Neural progenitor cell (in vitro differentiated cells): ENCODE measurements around the gene TMCC1. TPM values are rescaled to one million over a fixed set of nuclear protein-coding genes. Genes with fewer than 3 reads are reported as not detected.
"Not testable (repeated sequence)": the region's sequence is repeated elsewhere in the genome, so short reads cannot be mapped to it uniquely, and the experiment has no call there.

Experiments
- DNase-seq: peaks from one replicate; pipeline ENCODE4 v3.0.0-alpha.2; 2016; ENCODE audit warnings: low spot score
- H2AFZ ChIP-seq: fragments of 200-600 bp; sonication (generic); replicated peaks from 2 replicates; pipeline ENCODE4 v1.6.1; 2016; ENCODE audit warnings: antibody characterized with exemption
- H3F3A ChIP-seq: fragments of 200-600 bp; sonication (generic); 2 replicates; pipeline ENCODE4 v1.6.1; 2016; ENCODE audit warnings: antibody characterized with exemption, low read depth
- H3K27ac ChIP-seq: fragments of 200-600 bp; sonication (generic); 2 replicates; pipeline ENCODE4 v1.5.1; 2016; ENCODE audit warnings: mild to moderate bottlenecking
- H3K27me3 ChIP-seq: fragments of 200-600 bp; sonication (generic); 2 replicates; pipeline ENCODE4 v1.6.1; 2016; ENCODE audit warnings: mild to moderate bottlenecking, moderate library complexity
- H3K36me3 ChIP-seq: fragments of 200-600 bp; sonication (generic); 2 replicates; pipeline ENCODE4 v1.5.1; 2016
- H3K4me1 ChIP-seq: fragments of 200-600 bp; sonication (generic); 2 replicates; pipeline ENCODE4 v1.6.1; 2016; ENCODE audit warnings: mixed run types
- H3K4me2 ChIP-seq: fragments of 200-600 bp; sonication (generic); 2 replicates; pipeline ENCODE4 v1.6.1; 2016
- H3K4me3 ChIP-seq: fragments of 200-600 bp; sonication (generic); 2 replicates; pipeline ENCODE4 v1.5.1; 2016
- H3K79me2 ChIP-seq: fragments of 200-600 bp; sonication (generic); 2 replicates; pipeline ENCODE4 v1.6.1; 2016; ENCODE audit warnings: low read depth
- H3K9ac ChIP-seq: fragments of 200-600 bp; sonication (generic); 2 replicates; pipeline ENCODE4 v1.6.1; 2016
- H3K9me3 ChIP-seq: fragments of 200-600 bp; sonication (generic); 2 replicates; pipeline ENCODE4 v1.5.1; 2016; ENCODE audit warnings: low read depth
- H4K20me1 ChIP-seq: fragments of 200-600 bp; sonication (generic); 2 replicates; pipeline ENCODE4 v1.6.1; 2016; ENCODE audit warnings: low read depth
- H3K27ac Mint-ChIP-seq: 3 replicates; pipeline ENCODE4 v1.8.0; 2021; ENCODE audit warnings: mixed read lengths
- H3K27me3 Mint-ChIP-seq: 2 replicates; pipeline ENCODE4 v1.8.0; 2022; ENCODE audit warnings: low read depth, mild to moderate bottlenecking, inconsistent platforms, moderate library complexity, mixed read lengths; ENCODE audit not compliant: insufficient read depth
- H3K36me3 Mint-ChIP-seq: 3 replicates; pipeline ENCODE4 v1.8.0; 2021; ENCODE audit warnings: mixed read lengths
- H3K4me1 Mint-ChIP-seq: 3 replicates; pipeline ENCODE4 v1.8.0; 2021; ENCODE audit warnings: mixed read lengths
- H3K4me3 Mint-ChIP-seq: 3 replicates; pipeline ENCODE4 v1.8.0; 2021; ENCODE audit warnings: mild to moderate bottlenecking, moderate library complexity, mixed read lengths
- H3K9me3 Mint-ChIP-seq: 3 replicates; pipeline ENCODE4 v1.8.0; 2020; ENCODE audit warnings: mixed read lengths
- CTCF ChIP-seq: fragments of 200-600 bp; sonication (generic); IDR thresholded peaks from 2 replicates; pipeline ENCODE4 v1.5.1; 2017; ENCODE audit warnings: antibody characterized with exemption, mild to moderate bottlenecking
- EZH2 ChIP-seq: fragments of 200-600 bp; sonication (generic); IDR thresholded peaks from 2 replicates; pipeline ENCODE4 v1.6.1; 2017; ENCODE audit warnings: antibody characterized with exemption, mild to moderate bottlenecking, moderate library complexity
- EZH2phosphoT487 ChIP-seq: fragments of 200-600 bp; sonication (generic); IDR thresholded peaks from 2 replicates; pipeline ENCODE4 v1.6.1; 2017; ENCODE audit warnings: antibody characterized with exemption
- total RNA-seq: library from RNA; depleted of rRNA; stranded (reverse); fragments of >200 nt; gene quantifications from 2 replicates; pipeline ENCODE4 v1.2.3, GENCODE V29; 2015; ENCODE audit warnings: low replicate concordance

Gene TMCC1
- total RNA-seq, 1 donor from 2014 or later, result 29.8 TPM

- peaks cover 94% of the 10 kb centered on the region for H3K79me2 ChIP-seq
- no peaks in the 10 kb centered on the region for H3K36me3 ChIP-seq
- H3K4me1 ChIP-seq, result no peaks in the 10 kb centered on the region
- H3K27ac Mint-ChIP-seq, result no peak overlapping the region
- H3K9me3 ChIP-seq, result no peaks in the 10 kb centered on the region
- no peak overlapping the region for H3K4me2 ChIP-seq
- H3K9me3 Mint-ChIP-seq, result peaks cover 4% of the 10 kb centered on the region
- no peak overlapping the region for H3K27ac ChIP-seq
- peaks cover 9% of the 10 kb centered on the region for H4K20me1 ChIP-seq
- H3K4me3 ChIP-seq, result no peak overlapping the region
- no peak overlapping the region for H2AFZ ChIP-seq
- DNase-seq, result no peak
- no peaks in the 10 kb centered on the region for H3F3A ChIP-seq
- H3K27me3 ChIP-seq, result no peaks in the 10 kb centered on the region
- H3K4me3 Mint-ChIP-seq, result no peak overlapping the region
- TF ChIP-seq EZH2 (no peak), CTCF (no peak), EZH2phosphoT487 (no peak)
- no peaks in the 10 kb centered on the region for H3K27me3 Mint-ChIP-seq
- no peaks in the 10 kb centered on the region for H3K4me1 Mint-ChIP-seq
- H3K36me3 Mint-ChIP-seq, result peaks cover 29% of the 10 kb centered on the region
- no peak overlapping the region for H3K9ac ChIP-seq
Observed at GRCh38 chr3:129881261-129881660, 12.2 kb downstream of the TMCC1 start.

DNA sequence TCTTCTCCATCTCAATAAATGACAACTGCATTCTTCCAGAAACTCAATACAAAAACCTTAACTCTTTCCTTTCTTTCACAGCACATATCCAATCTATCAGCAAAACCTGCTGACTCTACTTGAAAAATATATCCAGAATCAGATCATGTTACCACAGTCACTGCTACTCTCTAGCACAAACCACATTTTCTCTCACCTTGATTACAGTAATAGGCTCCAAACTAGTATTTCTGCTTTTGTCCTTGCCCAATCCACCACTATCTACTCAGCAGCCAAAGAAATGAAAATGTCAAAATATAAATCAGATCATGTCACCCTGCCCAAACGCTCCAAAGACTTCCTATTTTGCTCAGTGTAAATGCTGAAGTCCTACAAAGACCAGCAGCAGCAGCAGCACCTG lies 15.2 kb downstream of the TMCC1 start:
- no peaks in the 10 kb centered on the region for H3K4me1 ChIP-seq
- peaks cover 4% of the 10 kb centered on the region for H3K9me3 Mint-ChIP-seq
- no peaks in the 10 kb centered on the region for H3F3A ChIP-seq
- no peak for DNase-seq
- H3K27ac ChIP-seq, result no peak overlapping the region
- H3K27ac Mint-ChIP-seq, result no peak overlapping the region
- peaks cover 30% of the 10 kb centered on the region for H3K36me3 Mint-ChIP-seq
- peaks cover 90% of the 10 kb centered on the region for H3K79me2 ChIP-seq
- no peaks in the 10 kb centered on the region for H3K9me3 ChIP-seq
- H4K20me1 ChIP-seq, result peaks cover 9% of the 10 kb centered on the region
- no peaks in the 10 kb centered on the region for H3K27me3 Mint-ChIP-seq
- no peak overlapping the region for H3K4me3 Mint-ChIP-seq
- no peaks in the 10 kb centered on the region for H3K36me3 ChIP-seq
- H3K9ac ChIP-seq, result no peak overlapping the region
- H2AFZ ChIP-seq, result no peak overlapping the region
- H3K4me3 ChIP-seq, result no peak overlapping the region
- no peaks in the 10 kb centered on the region for H3K4me1 Mint-ChIP-seq
- TF ChIP-seq EZH2phosphoT487 (no peak), CTCF (no peak), EZH2 (no peak)
- H3K27me3 ChIP-seq, result no peaks in the 10 kb centered on the region
- H3K4me2 ChIP-seq, result no peak overlapping the region

DNA sequence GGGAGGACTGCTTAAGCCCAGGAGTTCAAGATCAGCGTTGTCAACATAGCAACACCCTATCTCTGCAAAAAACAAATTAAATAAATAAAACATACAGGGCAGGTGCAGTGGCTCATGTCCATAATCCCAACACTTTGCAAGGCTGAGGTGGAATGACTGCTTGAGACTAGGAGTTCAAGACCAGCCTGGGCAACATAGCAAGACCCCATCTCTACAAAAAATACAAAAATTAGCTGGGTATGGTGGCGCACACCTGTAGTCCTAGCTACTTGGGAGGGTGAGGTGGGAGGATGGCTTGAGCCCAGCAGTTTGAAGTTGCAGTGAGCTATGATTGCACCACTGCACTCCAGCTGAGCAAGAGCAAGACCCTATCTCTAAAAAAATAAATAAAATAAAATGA lies 19.0 kb downstream of the TMCC1 start:
- H3K4me3 ChIP-seq, H4K20me1 ChIP-seq, H3K27me3 ChIP-seq, H2AFZ ChIP-seq, H3F3A ChIP-seq, H3K27ac ChIP-seq, H3K27ac Mint-ChIP-seq, H3K9me3 ChIP-seq, H3K9me3 Mint-ChIP-seq, H3K4me1 Mint-ChIP-seq, DNase-seq, H3K27me3 Mint-ChIP-seq, H3K9ac ChIP-seq, H3K36me3 ChIP-seq, H3K4me1 ChIP-seq, H3K4me3 Mint-ChIP-seq, H3K4me2 ChIP-seq: not testable (repeated sequence)
- H3K36me3 Mint-ChIP-seq, result peaks cover 35% of the 10 kb centered on the region
- peaks cover 77% of the 10 kb centered on the region for H3K79me2 ChIP-seq

GRCh38 chr3:129868912-129869311 lies 24.6 kb downstream of the TMCC1 start:
- Histone ChIP-seq H3K4me3 (no peak overlapping the region), H3K4me2 (no peak overlapping the region), H3K9me3 (no peaks in the 10 kb centered on the region), H3K4me1 (no peaks in the 10 kb centered on the region), H4K20me1 (peaks cover 22% of the 10 kb centered on the region), H3K36me3 (no peaks in the 10 kb centered on the region), H3F3A (peaks cover 7% of the 10 kb centered on the region), H3K27ac (no peak overlapping the region), H2AFZ (no peak overlapping the region), H3K9ac (no peak overlapping the region), H3K27me3 (no peaks in the 10 kb centered on the region), H3K79me2 (peaks cover 78% of the 10 kb centered on the region)
- no peak for TF ChIP-seq EZH2
- no peaks in the 10 kb centered on the region for H3K27me3 Mint-ChIP-seq
- H3K27ac Mint-ChIP-seq, result no peak overlapping the region
- H3K4me1 Mint-ChIP-seq, result peaks cover 6% of the 10 kb centered on the region
- H3K9me3 Mint-ChIP-seq, result no peaks in the 10 kb centered on the region
- no peak for DNase-seq
- H3K36me3 Mint-ChIP-seq, result peaks cover 20% of the 10 kb centered on the region
- H3K4me3 Mint-ChIP-seq, result no peak overlapping the region
